ENCODE measurements around the gene GULP1.

GULP1 gene

GRCh38 chr2:188416367-188416766 is 124.7 kb downstream of the GULP1 start:
- no peak for DNase-seq (ENCODE audit: low read depth)
- TF ChIP-seq, protein P1, sequence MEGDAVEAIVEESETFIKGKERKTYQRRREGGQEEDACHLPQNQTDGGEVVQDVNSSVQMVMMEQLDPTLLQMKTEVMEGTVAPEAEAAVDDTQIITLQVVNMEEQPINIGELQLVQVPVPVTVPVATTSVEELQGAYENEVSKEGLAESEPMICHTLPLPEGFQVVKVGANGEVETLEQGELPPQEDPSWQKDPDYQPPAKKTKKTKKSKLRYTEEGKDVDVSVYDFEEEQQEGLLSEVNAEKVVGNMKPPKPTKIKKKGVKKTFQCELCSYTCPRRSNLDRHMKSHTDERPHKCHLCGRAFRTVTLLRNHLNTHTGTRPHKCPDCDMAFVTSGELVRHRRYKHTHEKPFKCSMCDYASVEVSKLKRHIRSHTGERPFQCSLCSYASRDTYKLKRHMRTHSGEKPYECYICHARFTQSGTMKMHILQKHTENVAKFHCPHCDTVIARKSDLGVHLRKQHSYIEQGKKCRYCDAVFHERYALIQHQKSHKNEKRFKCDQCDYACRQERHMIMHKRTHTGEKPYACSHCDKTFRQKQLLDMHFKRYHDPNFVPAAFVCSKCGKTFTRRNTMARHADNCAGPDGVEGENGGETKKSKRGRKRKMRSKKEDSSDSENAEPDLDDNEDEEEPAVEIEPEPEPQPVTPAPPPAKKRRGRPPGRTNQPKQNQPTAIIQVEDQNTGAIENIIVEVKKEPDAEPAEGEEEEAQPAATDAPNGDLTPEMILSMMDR (IDR thresholded peaks at IDR 0.05; ENCODE audit: control insufficient read depth, insufficient read depth, low read depth, low read length, missing control alignments): no peak
- H3K4me3 ChIP-seq (ENCODE audit: control insufficient read depth, low read depth, low read length): no peak overlapping the region

DNA sequence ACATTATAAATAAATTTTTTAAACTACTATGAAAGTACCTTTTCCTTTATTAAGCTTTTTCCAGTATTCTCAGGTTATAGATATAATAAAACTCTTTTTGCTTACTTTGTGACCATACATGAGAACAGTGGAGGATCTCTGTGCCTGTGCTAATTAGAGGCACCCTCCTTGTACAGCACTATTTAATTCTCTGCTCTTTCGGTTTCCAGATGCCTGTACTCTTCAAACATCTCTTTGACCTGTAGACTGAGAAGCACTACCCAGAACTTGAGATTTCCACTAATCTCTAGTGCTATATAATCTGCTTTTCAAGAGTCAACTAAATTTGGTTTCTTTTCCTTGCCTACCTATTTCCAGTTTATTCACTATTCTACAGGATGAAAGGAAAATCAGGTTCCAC is 131.1 kb downstream of the GULP1 start:
- no peak overlapping the region for H3K4me3 ChIP-seq (ENCODE audit: control insufficient read depth, low read depth, low read length)
- TF ChIP-seq, protein P1 (IDR thresholded peaks at IDR 0.05; ENCODE audit: control insufficient read depth, insufficient read depth, low read depth, low read length, missing control alignments): no peak
- no peak for DNase-seq (ENCODE audit: low read depth)

GRCh38 chr2:188425266-188425665 is 133.6 kb downstream of the GULP1 start:
- H3K4me3 ChIP-seq (ENCODE audit: control insufficient read depth, low read depth, low read length): no peak overlapping the region
- DNase-seq (ENCODE audit: low read depth): no peak
- TF ChIP-seq, protein P1 (IDR thresholded peaks at IDR 0.05; ENCODE audit: control insufficient read depth, insufficient read depth, low read depth, low read length, missing control alignments): no peak

- TF ChIP-seq, protein P1 (IDR thresholded peaks at IDR 0.05; ENCODE audit: control insufficient read depth, insufficient read depth, low read depth, low read length, missing control alignments): no peak
- H3K4me3 ChIP-seq (ENCODE audit: control insufficient read depth, low read depth, low read length): no peak overlapping the region
- no peak for DNase-seq (ENCODE audit: low read depth)
Observed at GRCh38 chr2:188426121-188426520, 134.4 kb downstream of the GULP1 start.

- DNase-seq (ENCODE audit: low read depth): no peak
- no peak overlapping the region for H3K4me3 ChIP-seq (ENCODE audit: control insufficient read depth, low read depth, low read length)
- TF ChIP-seq, protein P1 (IDR thresholded peaks at IDR 0.05; ENCODE audit: control insufficient read depth, insufficient read depth, low read depth, low read length, missing control alignments): no peak
Observed at GRCh38 chr2:188430705-188431104, 139.0 kb downstream of the GULP1 start.

DNA sequence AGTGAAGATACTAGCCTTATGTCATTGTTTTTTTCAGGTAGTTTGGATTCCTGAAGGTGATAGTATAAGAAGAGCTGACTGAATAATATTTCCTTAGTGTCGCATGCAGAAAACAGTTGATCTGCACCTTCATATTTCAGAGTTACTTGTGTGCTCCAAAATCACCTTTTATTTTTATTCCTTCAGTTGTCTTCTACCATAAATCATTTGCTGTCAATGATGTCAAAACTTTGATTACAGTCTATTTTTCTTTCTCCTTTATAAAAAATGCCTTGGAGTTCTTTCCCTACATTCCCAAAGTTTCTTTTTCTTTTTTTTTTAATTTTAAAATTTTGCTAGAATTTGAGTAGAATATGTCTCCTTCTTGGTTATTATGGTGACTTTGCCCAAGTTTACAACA is 142.3 kb downstream of the GULP1 start:
- no peak overlapping the region for H3K4me3 ChIP-seq (ENCODE audit: control insufficient read depth, low read depth, low read length)
- TF ChIP-seq, protein P1 (IDR thresholded peaks at IDR 0.05; ENCODE audit: control insufficient read depth, insufficient read depth, low read depth, low read length, missing control alignments): no peak
- DNase-seq (ENCODE audit: low read depth): no peak

- TF ChIP-seq, protein P1 (IDR thresholded peaks at IDR 0.05; ENCODE audit: control insufficient read depth, insufficient read depth, low read depth, low read length, missing control alignments): no peak
- no peak overlapping the region for H3K4me3 ChIP-seq (ENCODE audit: control insufficient read depth, low read depth, low read length)
- no peak for DNase-seq (ENCODE audit: low read depth)
Observed at GRCh38 chr2:188435115-188435514, 143.4 kb downstream of the GULP1 start.
